NCI-H2029 treated with DMSO at 0.1 percent for 48 hours (cell line): ENCODE data around the gene NPAS2.
A peak's percentile ranks its signal among the peaks of the same experiment; 100 is the strongest.

Experiments used
- DNase-seq: peaks from one replicate; lab custom pipeline; 2025; lab: John Stamatoyannopoulos, UW

Gene NPAS2

DNA sequence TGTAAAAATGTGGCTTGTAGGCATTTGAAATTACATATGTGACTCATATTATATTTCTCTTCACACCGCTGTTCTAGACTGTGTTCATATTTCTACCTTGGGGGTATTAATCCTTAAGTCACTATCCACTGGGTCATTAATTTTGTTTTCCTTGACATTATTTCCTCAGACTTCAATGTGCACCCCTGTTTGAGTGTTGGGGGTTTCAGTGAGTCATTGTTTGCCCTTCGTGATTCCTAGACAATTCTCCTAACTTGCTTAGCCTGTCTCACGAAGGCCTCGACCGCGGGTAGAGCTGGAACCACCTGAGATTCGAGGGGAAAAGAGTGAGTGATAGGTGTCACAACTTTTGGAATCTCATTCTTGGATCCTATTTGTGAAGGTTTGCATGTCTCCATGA lies 35.1 kb downstream of the NPAS2 start:
- no peak for DNase-seq

DNA sequence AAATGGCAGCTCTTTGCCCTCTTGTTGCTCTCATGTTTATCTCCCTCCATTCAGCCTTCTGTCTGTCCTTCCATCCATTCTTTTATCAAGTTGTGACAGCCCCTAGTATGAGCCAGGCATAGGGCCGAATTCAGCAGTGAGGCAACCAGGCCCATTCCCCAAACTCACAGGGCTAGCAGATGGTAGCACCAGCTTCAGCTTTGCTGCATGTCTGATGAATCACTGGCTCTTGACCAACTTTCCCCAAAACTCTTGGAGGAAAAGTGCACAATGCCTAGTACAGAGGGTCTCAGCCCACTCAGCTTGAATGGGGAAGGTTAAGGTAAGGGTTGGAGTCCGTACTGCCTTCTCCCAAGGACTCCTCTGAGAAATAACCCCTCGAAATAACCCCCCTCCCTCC lies 35.7 kb downstream of the NPAS2 start:
- no peak for DNase-seq

DNA sequence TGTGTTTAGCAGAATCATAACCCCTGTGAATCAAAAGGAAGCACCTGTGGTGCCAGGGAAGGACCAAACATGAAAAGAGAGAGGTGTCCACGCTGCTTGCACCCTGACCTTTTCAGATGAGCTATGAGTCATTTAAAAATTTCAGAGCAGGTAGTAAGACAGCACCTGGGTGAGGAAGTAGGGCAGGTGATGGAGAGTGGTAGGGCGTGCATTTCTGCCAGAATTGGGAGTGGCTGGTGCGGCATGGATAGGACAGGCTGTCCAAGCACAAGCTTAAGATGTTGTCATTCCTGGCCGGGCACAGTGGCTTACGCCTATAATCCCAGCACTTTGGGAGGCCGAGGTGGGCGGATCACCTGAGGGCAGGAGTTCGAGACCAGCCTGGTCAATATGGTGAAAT lies 36.8 kb downstream of the NPAS2 start:
- no peak for DNase-seq

DNA sequence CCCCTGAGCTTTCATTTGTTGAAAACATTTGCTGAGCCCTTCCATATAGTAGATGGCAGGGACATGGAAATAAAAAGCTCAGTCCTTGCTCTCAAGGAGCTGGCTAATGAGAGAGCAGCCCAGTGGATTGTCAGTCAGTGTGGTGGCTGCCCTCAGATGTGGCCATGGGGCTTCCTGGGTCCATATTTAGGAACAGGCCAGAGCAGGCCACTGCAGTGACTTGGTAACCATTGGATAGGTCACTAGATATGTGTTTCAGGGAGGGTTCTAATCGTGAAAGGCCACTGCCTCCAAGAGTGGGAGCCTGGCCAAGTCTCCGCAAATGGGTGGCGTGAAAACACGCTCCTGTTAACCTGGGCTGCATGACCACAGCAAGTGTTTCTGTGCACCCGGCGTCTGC lies 37.4 kb downstream of the NPAS2 start:
- DNase-seq: no peak

DNA sequence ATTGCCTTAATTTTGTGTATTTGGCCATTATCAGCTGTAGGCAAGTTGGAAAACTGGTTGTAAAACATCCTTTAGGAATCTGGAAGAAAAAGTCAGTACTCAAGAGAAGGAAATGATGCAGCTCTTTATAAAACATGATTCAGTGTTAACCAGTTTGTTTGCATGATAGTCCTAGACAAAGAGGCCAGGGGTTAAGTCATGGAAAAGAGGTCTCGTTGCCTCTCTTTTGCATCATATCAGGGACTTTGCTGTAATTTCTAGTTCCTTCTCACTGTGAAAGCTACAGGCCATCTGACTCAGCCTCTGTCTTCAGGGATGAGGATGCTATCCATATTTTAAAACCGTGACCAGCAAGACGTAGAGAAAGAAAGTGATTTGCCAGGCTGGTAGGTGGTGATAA lies 38.0 kb downstream of the NPAS2 start:
- no peak for DNase-seq

DNA sequence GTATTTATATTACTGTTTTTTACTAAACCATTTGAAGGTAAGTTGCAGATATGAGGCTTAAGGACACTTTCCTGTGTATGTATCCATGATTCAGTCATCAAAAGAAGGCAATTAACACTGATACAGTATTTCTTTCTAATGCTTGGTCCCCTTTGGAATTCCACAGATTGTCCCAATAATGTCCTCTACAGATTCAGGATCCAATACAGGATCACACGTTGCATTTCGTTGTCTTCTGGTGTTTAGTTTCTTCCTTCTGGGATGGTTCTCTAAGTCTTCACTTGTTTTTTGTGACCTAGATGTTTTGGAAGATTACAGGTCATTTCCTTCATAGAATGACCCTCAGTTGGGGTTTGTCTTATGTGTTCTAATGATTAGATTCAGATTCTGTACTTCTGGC lies 40.0 kb downstream of the NPAS2 start:
- no peak for DNase-seq

DNA sequence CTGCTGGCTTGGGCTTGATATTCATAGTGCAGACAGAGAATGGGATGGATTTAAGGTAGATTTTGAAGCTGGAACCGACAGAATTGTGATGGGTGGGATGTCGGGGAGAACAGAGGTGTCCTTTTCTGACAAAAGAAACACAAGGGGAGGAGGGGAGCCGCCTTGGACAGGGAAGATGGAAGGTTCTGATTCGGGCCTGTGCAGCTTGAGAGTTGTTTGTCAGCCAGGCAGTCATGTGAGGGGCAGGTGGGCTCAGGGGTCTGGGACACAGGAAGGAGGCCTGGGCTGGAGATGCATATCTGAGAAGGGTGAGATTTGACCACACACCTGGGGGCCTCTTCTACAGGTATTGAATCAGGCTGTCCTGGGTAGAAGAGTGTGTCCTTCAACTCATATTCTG lies 41.4 kb downstream of the NPAS2 start:
- DNase-seq: no peak

DNA sequence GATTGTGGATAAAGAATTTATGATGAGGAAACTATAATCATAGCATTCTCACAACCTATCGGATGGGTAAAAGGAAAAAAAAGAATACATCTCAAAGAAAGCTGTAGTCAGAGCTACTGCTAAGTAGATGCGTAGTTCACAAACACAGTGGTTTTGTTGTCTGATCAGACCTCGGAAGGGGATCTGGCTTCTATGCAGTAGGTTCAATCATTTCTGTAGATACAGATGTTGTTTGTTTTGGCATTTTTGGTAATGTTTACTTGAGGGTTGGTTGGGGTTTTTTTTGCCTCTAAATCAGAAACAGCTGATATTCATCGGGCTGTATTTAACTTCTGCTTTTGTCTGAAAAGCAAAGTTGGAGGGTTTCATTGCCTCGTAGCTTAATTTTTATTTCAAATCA lies 42.1 kb downstream of the NPAS2 start:
- DNase-seq: no peak

DNA sequence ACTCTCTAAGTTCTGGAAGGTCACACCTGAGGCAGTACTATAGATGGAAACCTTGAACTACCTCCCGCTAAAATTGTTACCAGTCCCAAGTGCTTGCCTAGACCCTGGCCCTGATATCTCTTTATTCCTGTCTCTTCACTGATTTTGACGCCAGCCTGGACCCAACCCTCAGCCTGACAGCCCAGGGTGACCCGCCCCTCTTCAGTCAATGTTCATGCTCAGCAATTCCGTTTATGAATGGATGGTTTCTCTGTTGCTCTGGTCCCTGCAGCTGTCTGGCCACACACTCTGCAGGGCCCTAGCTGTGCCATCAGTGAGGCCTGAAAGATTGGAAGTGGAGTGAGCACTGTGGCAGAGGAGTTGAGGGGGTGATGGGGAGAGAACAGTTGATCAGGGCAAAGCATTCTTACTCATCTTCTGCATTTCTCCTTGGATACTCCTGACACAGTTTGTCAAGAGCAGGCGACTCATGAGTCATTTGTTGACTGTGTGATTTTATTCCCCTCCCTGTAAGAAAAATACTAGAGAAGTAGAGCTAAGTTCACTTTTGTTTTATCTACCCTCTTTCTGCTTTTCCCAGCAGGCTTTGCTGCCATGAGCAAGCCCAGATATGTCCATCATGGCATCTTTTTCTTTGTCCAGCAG lies 46.0 kb downstream of the NPAS2 start:
- DNase-seq: no peak

DNA sequence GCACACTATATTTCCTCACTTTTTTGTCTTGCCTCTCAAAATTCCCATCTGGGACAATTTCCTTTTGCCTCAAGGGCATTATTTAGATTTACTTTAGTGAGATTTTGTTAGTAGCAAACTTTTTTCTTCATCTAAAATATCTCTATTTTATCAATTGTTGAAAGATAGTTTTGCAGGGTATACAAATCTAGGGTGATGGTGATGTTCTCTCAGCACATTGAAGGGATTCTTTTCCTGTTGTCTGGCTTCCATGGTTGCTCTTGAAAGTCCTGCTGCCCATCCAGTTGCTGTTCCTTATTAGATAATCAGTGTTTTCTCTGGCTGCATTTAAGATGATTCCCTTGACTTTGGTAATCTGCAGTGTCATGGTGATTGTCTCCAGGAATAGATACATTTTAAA lies 48.1 kb downstream of the NPAS2 start:
- DNase-seq: no peak

DNA sequence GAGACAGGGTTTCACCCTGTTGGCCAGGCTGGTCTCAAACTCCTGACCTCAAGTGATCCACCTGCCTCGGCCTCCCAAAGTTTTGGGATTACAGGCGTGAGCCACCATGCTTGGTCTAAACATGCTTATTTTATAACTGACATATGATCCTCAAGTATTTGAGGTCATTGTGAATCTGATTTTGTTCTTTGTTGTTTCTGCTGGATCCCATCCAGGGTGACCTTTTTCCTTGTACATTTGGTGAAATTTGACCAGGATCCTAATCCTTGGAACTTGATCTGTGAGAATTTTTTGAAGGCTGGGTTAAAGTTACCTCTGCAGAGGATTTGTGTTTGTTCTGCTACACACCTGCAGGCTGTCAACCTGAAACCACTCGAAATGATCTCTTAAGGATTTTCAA lies 49.2 kb downstream of the NPAS2 start:
- DNase-seq: peak; percentile 18

DNA sequence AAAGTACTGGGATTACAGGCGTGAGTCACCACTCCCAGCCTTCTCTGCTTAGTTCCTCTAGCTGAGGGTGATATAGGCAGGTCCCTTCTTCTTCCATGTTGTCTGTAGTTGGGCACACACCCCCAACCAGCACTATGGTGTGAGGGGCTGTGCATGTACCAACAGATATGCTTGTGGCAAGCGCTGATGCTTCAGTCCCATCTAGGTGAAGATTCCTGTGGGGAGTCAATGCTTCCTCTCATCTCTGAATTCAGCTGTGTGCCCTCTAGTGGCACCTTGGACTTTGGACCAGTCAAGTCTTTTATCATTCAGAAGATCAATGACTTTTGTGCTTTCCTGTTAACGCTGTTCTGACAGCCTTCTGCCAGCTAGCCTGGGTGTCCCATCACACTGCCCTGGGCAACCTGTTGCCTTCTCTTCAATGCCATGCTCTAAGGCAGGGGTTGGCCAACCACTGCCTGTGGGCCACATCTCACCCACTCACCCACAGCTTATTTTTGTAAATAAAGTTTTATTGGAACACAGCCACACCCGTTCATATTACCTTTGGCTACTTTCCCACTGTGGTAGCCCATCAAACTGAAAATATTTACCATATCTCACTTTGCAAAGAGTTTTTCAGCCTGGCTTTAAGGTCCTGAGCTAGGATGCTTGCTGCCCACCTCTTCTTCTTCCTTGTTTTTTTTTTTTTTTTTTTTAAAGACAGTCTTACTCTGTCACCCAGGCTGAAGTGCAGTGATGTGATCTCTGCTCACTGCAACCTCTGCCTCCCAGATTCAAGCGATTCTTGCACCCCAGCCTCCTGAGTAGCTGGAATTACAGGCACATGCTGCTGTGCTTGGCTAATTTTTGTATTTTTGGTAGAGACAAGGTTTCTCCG lies 51.0 kb downstream of the NPAS2 start:
- no peak for DNase-seq

DNA sequence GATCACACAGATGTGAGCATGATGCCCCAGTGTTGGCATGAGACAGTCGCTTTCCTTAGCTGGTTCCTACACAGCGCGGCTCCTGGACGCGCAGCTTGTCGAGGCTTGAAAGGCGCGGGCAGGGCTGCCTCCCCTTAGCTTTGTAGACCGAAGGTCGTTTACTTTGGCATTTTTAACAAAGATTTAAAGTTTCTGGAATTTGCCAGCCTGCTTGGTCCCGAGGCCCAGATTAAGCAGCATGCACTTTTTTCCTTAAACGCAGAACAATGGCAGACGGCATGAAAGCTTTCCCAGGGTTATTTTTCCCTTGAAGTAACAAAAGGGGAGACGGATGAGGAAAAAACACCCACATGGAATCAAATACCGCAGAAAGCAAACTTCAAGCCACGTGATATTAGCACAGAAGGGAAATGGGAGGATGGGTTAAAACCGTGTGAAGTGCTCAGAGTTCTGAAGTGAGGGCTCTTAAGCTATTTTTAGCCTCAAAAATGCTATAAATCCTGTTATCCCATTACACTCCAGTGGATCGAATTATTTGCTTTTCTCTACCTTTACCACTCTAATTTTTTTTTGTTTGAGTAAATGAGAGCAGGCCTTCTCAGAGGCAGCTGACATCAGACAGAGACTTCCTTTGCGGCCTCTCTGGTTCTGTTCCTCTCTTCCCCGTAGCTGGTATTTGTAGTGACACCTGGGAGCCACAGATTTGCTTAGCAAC lies 55.7 kb downstream of the NPAS2 start:
- peak; percentile 79 for DNase-seq

DNA sequence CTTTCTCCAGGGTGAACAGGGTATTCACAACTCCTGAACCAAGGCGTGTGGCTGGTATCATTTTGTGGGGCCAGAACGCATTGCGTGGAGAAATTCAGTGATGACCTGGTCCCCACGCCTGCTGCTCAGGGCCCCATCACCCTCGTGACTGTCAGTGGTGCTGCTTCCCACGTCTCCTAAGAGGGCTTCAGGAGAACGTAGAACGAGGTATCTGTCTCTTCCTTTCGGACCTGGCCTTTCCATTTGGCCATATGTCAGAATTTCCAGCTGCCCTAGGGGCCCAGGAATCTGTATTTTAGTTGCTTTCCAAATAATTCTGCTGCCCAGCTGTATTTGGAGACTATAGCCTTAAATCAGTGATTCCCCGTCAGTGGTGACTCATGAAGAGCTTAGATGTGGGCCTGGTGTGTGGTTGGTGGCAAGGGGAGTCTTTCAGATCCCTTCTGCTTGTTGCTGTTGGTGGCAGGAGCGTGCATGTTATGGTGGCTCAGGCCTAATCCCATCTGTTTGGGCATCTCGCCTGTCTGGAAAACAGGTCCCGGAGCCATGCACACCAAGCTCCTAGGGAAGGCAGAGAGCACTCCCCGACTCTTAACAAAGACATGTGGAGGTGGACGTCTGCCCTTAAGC lies 56.4 kb downstream of the NPAS2 start:
- no peak for DNase-seq

DNA sequence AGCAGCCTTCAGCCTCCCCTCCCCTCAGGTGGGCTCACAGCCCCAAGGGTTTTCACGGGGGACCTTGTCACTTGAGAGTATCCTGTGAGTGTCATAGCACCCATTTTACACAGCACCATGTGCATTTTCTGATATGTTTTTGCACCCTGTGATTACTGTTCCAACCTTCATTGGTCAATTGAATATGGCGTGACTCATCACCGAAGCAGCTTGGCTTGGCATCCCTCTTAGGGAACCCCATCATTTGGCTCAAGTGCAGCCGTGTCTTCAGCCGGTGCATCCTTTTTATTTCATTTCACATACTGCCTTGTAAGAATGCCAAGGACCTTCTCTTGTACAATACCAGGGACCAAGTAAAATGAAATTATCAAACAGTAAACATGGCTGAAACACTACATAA lies 57.6 kb downstream of the NPAS2 start:
- DNase-seq: no peak

DNA sequence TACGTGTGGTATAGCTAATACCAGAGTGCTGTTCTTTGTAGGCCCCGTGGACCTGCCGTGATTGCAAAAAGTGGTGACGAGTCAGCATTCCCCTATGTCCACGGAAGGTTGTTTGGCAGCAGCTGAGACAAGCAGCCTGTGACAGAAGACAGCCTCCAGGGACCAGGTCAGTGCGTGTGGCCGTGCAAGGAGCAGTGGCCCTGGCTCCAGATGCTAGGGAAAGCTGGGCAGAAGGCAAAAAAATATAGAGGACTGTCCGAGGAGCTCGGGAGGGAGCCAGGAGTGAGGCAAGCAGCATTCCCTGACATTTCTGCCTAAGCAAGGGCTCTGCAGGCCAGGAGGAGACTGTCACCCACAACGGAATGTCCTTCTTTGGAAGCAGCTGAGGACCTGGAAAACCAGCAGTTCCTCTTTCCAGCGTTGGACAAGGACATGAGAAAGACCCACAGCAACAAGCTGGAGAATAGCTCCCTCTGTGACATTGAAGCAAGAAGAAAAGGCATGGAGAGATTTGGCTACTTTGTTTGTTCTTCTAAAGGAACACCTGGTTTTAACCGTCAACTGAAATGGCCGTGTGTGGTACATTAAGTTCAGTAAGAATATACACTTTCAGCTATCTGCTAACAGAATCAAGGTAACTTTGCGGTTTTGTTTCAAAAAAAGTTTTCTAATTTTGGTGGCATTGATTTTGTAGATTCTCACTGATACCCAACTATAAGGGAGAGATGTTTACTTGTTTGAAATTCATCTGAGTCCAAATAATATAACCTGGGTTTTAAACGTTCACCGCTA lies 58.3 kb downstream of the NPAS2 start:
- DNase-seq: no peak

DNA sequence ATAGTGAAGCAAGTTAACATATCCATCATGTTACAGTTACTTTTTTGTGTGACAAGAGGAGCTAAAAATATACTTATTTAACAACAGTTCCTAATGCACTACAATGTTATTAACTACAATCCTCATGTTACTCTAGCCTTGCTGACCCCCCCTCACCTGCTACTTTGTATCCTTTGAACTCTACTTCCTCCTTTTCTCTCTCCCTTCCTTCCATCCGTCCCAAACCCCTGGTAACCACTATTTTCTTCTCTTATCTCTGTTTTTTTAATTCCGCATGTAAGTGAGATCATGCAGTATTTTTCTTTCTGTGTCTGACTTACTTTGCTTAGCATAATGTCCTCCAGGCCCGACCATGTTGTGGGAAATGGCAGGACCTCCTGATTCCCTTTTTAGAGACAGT lies 59.4 kb downstream of the NPAS2 start:
- no peak for DNase-seq

DNA sequence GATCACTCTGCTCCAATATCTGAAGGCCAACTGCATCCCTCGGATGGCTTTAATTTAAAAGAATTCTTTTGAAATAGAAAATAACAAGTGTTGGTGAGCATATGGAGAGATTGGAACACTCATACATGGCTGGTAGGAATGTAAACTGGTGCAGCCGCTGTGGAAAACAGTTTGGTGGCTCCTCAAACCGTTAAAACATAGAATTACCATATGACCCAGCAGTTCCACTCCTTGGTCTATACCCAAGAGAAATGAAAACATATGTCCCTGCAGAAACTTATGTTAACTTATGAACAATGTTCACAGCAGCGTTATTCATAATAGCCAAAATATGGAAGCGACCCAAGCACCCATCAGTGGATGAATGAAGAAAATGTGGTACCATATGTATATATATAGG lies 60.1 kb downstream of the NPAS2 start:
- DNase-seq: no peak

DNA sequence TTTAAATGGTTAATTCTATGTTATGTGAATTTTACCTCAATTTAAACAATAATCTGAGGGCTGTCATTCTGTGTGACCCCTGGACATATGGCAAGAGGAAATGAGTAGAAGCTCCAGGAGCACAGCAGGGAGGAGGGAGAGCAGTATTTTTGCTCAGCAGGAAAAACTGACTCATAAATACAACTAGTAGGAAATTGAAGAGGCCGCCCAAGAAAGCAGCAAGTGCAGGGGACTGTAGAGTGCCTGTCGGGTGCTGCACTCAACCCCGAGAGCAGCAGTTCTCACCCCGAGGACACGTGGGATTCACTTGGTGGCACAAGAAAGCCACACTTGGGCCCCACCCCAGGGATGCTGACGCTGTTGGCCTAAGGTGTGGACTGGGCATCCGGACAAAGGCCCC lies 60.8 kb downstream of the NPAS2 start:
- no peak for DNase-seq

DNA sequence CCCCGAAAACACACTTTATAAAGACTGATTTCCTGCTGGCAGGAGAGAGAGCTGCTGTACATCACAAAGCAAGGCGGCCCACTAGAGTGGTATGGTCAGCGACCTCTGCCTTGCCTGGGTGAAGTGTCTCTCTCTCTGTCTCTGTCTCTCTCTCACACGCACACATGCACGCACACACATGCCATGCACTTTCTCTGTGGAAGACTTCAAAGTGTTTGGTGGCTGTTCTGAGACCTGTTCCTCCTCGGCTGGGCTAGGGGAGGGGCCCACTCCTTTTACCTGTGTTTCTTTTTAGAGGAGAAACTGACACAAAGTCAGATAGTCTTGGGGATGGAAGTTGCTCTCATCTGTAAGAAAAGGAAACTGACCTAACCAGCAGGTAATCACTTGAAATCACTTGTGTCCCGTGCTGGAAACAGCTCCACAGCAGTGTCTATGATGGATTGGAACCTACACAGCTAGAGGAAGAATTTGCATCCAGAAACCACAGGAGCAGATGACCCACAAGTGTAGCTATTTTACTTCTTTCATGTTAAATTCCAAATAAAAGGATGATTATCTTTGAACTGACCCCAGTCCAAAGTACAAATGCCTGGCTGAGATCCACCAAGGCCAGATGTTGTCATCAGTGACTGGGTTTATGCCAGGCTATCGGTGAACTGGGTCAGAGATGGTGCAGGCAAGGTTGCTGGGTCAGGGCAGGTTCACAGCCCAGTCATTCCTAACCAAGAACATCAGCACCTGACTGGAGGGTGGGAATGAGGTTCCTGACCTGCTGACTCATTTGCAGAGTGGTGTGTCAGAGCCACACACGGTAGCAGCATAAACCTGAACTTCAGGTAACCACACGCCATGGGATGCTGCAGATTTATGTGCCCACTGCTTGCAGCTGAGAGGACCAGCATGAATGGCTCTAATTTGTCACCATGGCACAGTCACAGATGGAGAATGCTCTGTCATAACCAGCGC lies 63.0 kb downstream of the NPAS2 start:
- no peak for DNase-seq
